Frontal cortex (tissue), 4 donors: ENCODE results near the gene STUM. TPM values are rescaled to one million over a fixed set of nuclear protein-coding genes. Genes with fewer than 3 reads are reported as not detected.

Experiments used
- DNase-seq, 2 donors: peaks; one replicate each; pipeline ENCODE4 v3.0.0; 2012; ENCODE audit warnings: low spot score in 2 of 2
- FAIRE-seq: peaks from 2 replicates; lab custom pipeline; 2012; peaks lifted over from hg19 to GRCh38; lab: Jason Lieb, UNC
- total RNA-seq: library from RNA; depleted of rRNA; stranded (reverse); fragments of >200 nt; gene quantifications from one replicate; pipeline ENCODE4 v1.2.3, GENCODE V29; 2014
- donor health status: control.
- donor health status: control.
- donor health status: control.

The STUM gene
- total RNA-seq, 1 donor from 2014 or later = 26.1 TPM

- DNase-seq = no peak
- FAIRE-seq = no peak
Observed at GRCh38 chr1:226557424-226557823, 8.9 kb downstream of the STUM start.

- DNase-seq (no peak), FAIRE-seq (no peak)
Observed at GRCh38 chr1:226558036-226558650, 9.6 kb downstream of the STUM start.

GRCh38 chr1:226560243-226560642 is 11.7 kb downstream of the STUM start:
- FAIRE-seq (no peak), DNase-seq (no peak)

GRCh38 chr1:226562989-226563388 is 14.4 kb downstream of the STUM start:
- FAIRE-seq = no peak
- no peak for DNase-seq

GRCh38 chr1:226563666-226564065 is 15.1 kb downstream of the STUM start:
- FAIRE-seq (no peak), DNase-seq (no peak)

- FAIRE-seq (no peak), DNase-seq (no peak)
Observed at GRCh38 chr1:226565476-226565875, 16.9 kb downstream of the STUM start.

GRCh38 chr1:226566234-226566633 is 17.7 kb downstream of the STUM start:
- no peak for DNase-seq
- no peak for FAIRE-seq

- no peak for DNase-seq
- no peak for FAIRE-seq
Observed at GRCh38 chr1:226566760-226567159, 18.2 kb downstream of the STUM start.

- DNase-seq (no peak), FAIRE-seq (no peak)
Observed at GRCh38 chr1:226568077-226568831, 19.7 kb downstream of the STUM start.

GRCh38 chr1:226568975-226569741 is 20.6 kb downstream of the STUM start:
- FAIRE-seq (no peak), DNase-seq (no peak)

- DNase-seq = no peak
- FAIRE-seq = no peak
Observed at GRCh38 chr1:226569879-226570547, 21.4 kb downstream of the STUM start.

GRCh38 chr1:226571893-226572292 is 23.3 kb downstream of the STUM start:
- DNase-seq (no peak), FAIRE-seq (no peak)

GRCh38 chr1:226572325-226572726 is 23.8 kb downstream of the STUM start:
- FAIRE-seq = no peak
- no peak for DNase-seq

GRCh38 chr1:226574044-226574443 is 25.5 kb downstream of the STUM start:
- DNase-seq (no peak), FAIRE-seq (no peak)

- no peak for FAIRE-seq
Observed at GRCh38 chr1:226574591-226575435, 26.2 kb downstream of the STUM start.

GRCh38 chr1:226575436-226575720 is 26.8 kb downstream of the STUM start:
- DNase-seq = no peak

More at GRCh38 chr1:226574591-226575435, 26.2 kb downstream of the STUM start:
- DNase-seq = no peak

GRCh38 chr1:226575739-226576378 is 27.3 kb downstream of the STUM start:
- no peak for FAIRE-seq
- DNase-seq = no peak

More at GRCh38 chr1:226575436-226575720, 26.8 kb downstream of the STUM start:
- FAIRE-seq = no peak

- DNase-seq (no peak), FAIRE-seq (no peak)
Observed at GRCh38 chr1:226576601-226577000, 28.0 kb downstream of the STUM start.
